Measurements from ENCODE around the gene NPM1. TPM values are rescaled to one million over a fixed set of nuclear protein-coding genes. Genes with fewer than 3 reads are reported as not detected.

NPM1 gene
- total RNA-seq, 1 experiment from 2014 or later = 3,530 TPM

GRCh38 chr5:171387970-171388815, 544 bp downstream of the NPM1 start (continued):
- TF ChIP-seq E2F1 (CRISPR knock-in tag; IDR thresholded peaks at IDR 0.05) (no peak), JAZF1 (CRISPR knock-in tag; IDR thresholded peaks at IDR 0.05) (no peak), AR (CRISPR knock-in tag; IDR thresholded peaks at IDR 0.05) (peak; percentile 90), CTCF (IDR thresholded peaks at IDR 0.05) (no peak), NR1H2 (CRISPR knock-in tag; IDR thresholded peaks at IDR 0.05) (peak; percentile 20; the same call in 1 of the 2 replicates), CREB1 (CRISPR knock-in tag; IDR thresholded peaks at IDR 0.05) (peak; percentile 25; the same call in 1 of the 2 replicates), CDX4 (CRISPR knock-in tag; IDR thresholded peaks at IDR 0.05; ENCODE audit: borderline replicate concordance) (no peak), ATF3 (CRISPR knock-in tag; conservative IDR thresholded peaks at IDR 0.05) (no peak), ZNF423 (CRISPR knock-in tag; IDR thresholded peaks at IDR 0.05) (no peak), ZNF416 (CRISPR knock-in tag; IDR thresholded peaks at IDR 0.05) (peak; percentile 90), USF2 (CRISPR knock-in tag; IDR thresholded peaks at IDR 0.05) (peak; percentile 86), PRRX2 (CRISPR knock-in tag; IDR thresholded peaks at IDR 0.05) (peak; percentile 15; the same call in 1 of the 2 replicates), NR3C1 (CRISPR knock-in tag; conservative IDR thresholded peaks at IDR 0.05; ENCODE audit: low read depth) (no peak), ERG (CRISPR knock-in tag; IDR thresholded peaks at IDR 0.05) (peak; percentile 72; the same call in 1 of the 2 replicates), EMX1 (CRISPR knock-in tag; IDR thresholded peaks at IDR 0.05) (peak; percentile 88; the same call in 1 of the 2 replicates), ZNF232 (CRISPR knock-in tag; IDR thresholded peaks at IDR 0.05) (peak; percentile 68; the same call in 1 of the 2 replicates), GRHL2 (CRISPR knock-in tag; IDR thresholded peaks at IDR 0.05; ENCODE audit: insufficient replicate concordance, severe bottlenecking) (no peak), NR2C2 (CRISPR knock-in tag; IDR thresholded peaks at IDR 0.05) (no peak), ZNF671 (CRISPR knock-in tag; IDR thresholded peaks at IDR 0.05) (peak; percentile 61), MYBL2 (CRISPR knock-in tag; IDR thresholded peaks at IDR 0.05) (no peak)
- TF ChIP-seq, protein P1, sequence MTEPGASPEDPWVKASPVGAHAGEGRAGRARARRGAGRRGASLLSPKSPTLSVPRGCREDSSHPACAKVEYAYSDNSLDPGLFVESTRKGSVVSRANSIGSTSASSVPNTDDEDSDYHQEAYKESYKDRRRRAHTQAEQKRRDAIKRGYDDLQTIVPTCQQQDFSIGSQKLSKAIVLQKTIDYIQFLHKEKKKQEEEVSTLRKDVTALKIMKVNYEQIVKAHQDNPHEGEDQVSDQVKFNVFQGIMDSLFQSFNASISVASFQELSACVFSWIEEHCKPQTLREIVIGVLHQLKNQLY (CRISPR knock-in tag; IDR thresholded peaks at IDR 0.05) = no peak
- TF ChIP-seq, protein P2, sequence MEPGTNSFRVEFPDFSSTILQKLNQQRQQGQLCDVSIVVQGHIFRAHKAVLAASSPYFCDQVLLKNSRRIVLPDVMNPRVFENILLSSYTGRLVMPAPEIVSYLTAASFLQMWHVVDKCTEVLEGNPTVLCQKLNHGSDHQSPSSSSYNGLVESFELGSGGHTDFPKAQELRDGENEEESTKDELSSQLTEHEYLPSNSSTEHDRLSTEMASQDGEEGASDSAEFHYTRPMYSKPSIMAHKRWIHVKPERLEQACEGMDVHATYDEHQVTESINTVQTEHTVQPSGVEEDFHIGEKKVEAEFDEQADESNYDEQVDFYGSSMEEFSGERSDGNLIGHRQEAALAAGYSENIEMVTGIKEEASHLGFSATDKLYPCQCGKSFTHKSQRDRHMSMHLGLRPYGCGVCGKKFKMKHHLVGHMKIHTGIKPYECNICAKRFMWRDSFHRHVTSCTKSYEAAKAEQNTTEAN (CRISPR knock-in tag; IDR thresholded peaks at IDR 0.05) = 0 out of 2 replicates have a peak, but pooled peaks have one; percentile 25
- TF ChIP-seq, protein P3, sequence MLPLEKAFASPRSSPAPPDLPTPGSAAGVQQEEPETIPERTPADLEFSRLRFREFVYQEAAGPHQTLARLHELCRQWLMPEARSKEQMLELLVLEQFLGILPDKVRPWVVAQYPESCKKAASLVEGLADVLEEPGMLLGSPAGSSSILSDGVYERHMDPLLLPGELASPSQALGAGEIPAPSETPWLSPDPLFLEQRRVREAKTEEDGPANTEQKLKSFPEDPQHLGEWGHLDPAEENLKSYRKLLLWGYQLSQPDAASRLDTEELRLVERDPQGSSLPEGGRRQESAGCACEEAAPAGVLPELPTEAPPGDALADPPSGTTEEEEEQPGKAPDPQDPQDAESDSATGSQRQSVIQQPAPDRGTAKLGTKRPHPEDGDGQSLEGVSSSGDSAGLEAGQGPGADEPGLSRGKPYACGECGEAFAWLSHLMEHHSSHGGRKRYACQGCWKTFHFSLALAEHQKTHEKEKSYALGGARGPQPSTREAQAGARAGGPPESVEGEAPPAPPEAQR (CRISPR knock-in tag; IDR thresholded peaks at IDR 0.05) = no peak
- TF ChIP-seq, protein P4, sequence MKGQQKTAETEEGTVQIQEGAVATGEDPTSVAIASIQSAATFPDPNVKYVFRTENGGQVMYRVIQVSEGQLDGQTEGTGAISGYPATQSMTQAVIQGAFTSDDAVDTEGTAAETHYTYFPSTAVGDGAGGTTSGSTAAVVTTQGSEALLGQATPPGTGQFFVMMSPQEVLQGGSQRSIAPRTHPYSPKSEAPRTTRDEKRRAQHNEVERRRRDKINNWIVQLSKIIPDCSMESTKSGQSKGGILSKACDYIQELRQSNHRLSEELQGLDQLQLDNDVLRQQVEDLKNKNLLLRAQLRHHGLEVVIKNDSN (CRISPR knock-in tag; IDR thresholded peaks at IDR 0.05) = peak; percentile 86
